ENCODE measurements around the gene CX3CL1.

Gene CX3CL1

DNA sequence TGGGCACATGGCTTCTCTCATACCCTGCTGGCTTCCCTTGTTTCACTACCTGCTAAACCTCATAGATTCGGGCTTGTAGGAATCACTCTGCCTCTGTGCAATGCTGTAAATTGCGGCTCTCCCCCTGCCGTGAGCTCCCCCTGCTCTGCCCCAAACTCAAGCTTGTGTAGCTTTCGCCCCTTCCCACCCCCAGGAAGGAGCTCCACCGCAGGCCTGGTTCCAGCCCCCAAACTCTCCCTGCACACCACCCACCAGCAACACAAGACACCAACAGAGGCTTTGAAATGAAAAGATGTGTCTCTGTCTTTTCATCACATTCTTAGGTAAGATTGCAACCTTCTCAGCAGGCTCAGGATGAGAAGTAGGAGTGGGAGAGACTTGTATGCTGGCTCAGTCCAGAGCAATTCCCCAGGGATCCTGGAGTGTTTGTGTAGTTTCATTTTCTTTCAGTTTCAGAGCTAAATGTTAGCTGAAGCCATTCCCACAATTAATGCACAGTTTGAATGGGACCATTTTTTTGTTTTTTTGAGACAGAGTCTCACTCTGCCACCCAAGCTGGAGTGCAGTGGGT is 14.2 kb downstream of the CX3CL1 start:
- DNase-seq (ENCODE audit: low spot score): no peak
- TF ChIP-seq CTCF (IDR thresholded peaks at IDR 0.05; ENCODE audit: extremely low read depth, missing control alignments): no peak

DNA sequence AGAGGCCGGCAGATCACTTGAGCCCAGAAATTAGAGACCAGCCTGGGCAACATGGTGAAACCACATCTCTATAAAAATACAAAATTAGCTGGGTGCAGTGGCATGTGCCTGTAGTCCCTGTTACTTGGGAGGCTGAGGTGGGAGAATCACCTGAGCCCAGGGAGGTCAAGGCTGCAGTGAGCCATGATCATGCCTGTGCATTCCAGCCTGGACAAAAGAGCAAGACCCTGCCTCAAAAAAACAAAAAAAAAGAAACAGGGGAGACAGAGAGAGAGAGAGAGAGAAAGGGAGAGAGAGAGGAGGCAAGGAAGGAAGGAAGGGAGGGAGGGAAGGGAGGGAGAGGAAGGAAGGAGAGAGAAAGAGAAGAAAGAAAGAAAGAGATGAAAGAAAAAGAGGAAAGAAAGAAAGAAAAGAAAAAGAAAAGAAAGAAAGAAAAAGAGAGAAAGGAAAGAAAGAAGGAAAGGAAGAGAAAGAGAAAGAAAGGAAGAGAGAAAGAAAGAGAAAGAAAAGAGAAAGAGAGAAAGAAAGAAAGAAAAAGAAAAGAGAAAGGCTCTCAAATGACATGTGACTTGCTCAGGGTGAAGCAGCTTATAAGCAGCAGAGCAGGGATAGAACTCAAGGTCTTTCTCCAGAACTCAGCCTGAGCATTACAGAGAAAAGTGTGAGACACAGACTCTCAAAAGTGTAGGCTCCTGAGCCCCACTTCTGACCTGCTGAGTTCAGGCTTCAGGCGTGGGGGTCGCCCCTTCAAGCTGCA is 15.5 kb downstream of the CX3CL1 start:
- DNase-seq (ENCODE audit: low spot score): peak; percentile 49
- no peak for TF ChIP-seq CTCF (IDR thresholded peaks at IDR 0.05; ENCODE audit: extremely low read depth, missing control alignments)

- no peak for TF ChIP-seq CTCF (IDR thresholded peaks at IDR 0.05; ENCODE audit: extremely low read depth, missing control alignments)
- DNase-seq (ENCODE audit: low spot score): peak; percentile 49
Measured at GRCh38 chr16:57388359-57389086, 16.2 kb downstream of the CX3CL1 start.

- no peak for DNase-seq (ENCODE audit: low spot score)
Measured at GRCh38 chr16:57389087-57389468, 16.8 kb downstream of the CX3CL1 start.

DNA sequence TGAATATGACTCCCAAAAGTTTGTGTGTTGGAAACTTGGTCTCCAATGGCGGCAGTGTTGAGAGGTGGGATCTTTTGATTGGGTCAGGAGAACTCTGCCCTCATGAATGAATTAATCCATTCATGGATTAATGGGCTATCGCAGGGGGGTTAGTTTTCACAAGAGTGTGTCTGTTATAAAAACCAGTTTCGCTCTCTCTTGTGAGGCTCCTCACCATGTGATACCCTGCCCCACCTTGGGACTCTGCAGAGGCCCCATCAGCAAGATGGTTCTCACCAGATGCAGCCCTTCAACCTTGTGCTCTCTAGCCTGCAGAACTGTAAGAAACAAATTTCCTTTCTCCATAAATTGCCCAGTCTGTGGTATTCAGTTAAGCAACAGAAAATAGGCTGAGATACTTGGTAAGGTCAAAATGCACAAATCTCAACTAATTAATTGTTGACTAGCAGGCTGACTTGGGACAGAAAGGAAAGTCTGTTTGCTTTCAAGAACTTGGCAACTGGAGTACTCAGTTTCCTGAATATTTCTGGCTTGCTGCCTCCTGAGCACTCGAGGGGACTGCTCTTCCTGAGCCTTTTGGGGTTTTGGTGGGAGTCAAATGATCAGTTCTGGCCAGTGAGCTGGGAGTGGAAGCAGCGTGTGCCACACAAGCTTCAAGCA is 18.5 kb downstream of the CX3CL1 start:
- no peak for TF ChIP-seq CTCF (IDR thresholded peaks at IDR 0.05; ENCODE audit: extremely low read depth, missing control alignments)
- DNase-seq (ENCODE audit: low spot score): no peak

More at GRCh38 chr16:57389087-57389468, 16.8 kb downstream of the CX3CL1 start:
- TF ChIP-seq CTCF (IDR thresholded peaks at IDR 0.05; ENCODE audit: extremely low read depth, missing control alignments): no peak

DNA sequence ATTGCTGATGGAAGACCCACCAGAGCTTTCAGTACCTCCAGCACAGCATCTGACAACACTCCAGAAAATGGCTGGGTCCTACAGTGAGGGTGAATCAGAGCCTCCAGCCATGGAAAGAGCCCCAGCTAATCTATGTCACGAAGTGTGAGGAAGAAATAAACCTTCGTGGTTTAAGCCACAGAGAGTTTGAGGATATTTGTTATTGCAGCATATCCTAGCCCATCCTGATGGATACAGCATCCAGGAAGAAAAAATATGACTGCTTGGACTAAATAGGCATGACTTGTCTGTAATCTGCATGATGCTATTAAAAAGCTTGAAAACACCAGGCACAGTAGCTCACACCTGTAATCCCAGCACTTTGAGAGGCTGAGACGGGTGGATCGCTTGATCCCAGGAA is 19.0 kb downstream of the CX3CL1 start:
- no peak for DNase-seq (ENCODE audit: low spot score)
- no peak for TF ChIP-seq CTCF (IDR thresholded peaks at IDR 0.05; ENCODE audit: extremely low read depth, missing control alignments)
